Testis (tissue), 2 donors: ENCODE data around the gene CD300C.

Experiments used
- POLR2A ChIP-seq: fragments of 450-650 bp; IDR thresholded peaks from one replicate; pipeline ENCODE4 v1.6.1; 2017; ENCODE audit warnings: antibody characterized with exemption, mild to moderate bottlenecking, moderate library complexity
- TF ChIP-seq, protein P1 (sequence below), 3 experiments: fragments of 450-650 bp in 2 of 3; fragments of 200-600 bp in 1 of 3; sonication (generic) in 1 of 3; IDR thresholded peaks; one replicate each; pipeline ENCODE4 v1.5.1; 2016 to 2019; ENCODE audit warnings: antibody characterized with exemption in 3 of 3, mild to moderate bottlenecking in 2 of 3, moderate library complexity in 1 of 3

DNA sequence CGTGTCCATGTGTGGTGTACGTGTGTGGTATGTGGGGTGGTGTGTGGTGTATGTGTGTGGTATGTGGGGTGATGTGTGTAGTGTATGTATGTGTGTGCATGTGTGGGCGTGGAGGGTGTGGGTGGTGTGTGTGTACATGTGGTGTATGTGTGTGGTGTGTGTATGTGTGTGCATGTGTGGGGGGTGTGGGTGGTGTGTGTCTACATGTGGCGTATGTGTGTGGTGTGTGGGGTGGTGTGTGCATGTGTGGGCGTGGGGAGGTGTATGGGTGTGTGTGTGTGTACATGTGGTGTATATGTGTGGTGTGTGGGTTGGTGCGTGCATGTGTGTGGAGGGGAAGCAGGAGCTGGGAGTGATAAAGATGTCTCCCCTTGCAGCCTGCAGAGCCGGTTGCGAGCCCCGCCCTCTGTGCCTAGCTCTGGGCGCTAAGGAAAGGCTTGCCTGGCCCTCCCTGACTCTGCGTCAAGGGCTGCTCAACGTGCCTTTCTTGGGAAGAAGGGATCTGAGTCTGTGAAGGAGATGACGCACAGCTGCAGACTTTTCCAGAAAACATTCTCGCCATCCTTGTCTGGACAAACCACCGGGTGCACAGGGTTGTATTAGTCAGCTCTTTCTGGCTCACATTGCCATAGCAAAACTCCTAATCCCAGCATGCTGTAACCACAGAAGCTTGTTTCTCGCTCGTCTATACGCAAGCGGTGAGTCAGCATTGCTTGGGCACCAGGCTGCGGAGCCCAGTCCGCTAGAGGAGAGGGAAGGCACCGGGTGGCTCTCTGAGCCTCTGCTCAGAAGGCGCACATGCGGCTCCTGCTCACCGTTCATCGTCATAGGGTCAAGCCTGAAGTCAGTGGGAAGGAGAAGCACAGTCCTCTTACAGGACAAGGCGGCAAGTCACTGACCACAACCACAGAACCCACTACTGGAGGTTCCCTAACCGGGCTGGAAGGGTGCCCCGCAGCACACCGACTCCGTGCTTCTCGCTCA, 23.4 kb upstream of the CD300C start:
- TF ChIP-seq, protein P1, sequence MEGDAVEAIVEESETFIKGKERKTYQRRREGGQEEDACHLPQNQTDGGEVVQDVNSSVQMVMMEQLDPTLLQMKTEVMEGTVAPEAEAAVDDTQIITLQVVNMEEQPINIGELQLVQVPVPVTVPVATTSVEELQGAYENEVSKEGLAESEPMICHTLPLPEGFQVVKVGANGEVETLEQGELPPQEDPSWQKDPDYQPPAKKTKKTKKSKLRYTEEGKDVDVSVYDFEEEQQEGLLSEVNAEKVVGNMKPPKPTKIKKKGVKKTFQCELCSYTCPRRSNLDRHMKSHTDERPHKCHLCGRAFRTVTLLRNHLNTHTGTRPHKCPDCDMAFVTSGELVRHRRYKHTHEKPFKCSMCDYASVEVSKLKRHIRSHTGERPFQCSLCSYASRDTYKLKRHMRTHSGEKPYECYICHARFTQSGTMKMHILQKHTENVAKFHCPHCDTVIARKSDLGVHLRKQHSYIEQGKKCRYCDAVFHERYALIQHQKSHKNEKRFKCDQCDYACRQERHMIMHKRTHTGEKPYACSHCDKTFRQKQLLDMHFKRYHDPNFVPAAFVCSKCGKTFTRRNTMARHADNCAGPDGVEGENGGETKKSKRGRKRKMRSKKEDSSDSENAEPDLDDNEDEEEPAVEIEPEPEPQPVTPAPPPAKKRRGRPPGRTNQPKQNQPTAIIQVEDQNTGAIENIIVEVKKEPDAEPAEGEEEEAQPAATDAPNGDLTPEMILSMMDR (IDR thresholded peaks at IDR 0.05), result no peak
- no peak for TF ChIP-seq POLR2A
